NCI-H446 treated with DMSO at 0.1 percent for 48 hours (cell line): ENCODE measurements around the gene MYOM1.
A peak's percentile ranks its signal among the peaks of the same experiment; 100 is the strongest.
"Not testable (repeated sequence)": the region's sequence is repeated elsewhere in the genome, so short reads cannot be mapped to it uniquely, and the experiment has no call there.

ENCODE experiments used
- DNase-seq: peaks from one replicate; lab custom pipeline; 2025; lab: John Stamatoyannopoulos, UW

Gene MYOM1

DNA sequence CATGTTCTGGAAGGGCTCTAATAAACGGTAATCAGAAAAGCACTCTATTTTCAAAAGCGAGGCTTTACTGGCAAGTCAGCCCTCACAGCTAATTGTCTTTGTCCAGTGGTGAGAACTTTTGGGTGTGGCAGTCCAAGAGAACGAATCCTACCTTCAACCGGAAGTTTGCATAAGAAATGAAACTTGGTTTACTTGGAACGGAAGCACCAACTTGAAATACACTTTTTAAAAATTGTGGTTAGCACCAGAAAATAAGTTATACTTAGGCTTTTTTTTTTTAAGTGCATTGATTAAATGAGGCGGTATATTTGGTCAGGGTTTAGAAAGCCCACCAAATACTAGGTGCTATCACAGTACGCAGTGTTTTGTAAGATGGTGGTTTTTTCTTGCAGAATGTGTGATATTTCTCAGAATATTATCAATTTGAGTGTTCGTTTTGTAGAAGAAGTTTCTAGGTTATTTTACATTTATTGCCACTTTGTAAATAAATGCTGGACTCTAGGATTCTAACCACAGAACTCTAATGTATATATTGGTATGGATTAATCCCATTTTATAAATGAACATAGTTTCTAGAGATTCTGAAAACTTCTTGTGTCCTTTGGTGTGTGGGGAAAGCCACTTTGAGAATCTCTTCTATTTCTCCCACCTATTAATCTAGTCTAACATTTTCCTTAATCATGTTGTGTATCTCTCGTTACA is 29.0 kb upstream of the MYOM1 start:
- DNase-seq: no peak

GRCh38 chr18:3248062-3248657 is 28.4 kb upstream of the MYOM1 start:
- no peak for DNase-seq

DNA sequence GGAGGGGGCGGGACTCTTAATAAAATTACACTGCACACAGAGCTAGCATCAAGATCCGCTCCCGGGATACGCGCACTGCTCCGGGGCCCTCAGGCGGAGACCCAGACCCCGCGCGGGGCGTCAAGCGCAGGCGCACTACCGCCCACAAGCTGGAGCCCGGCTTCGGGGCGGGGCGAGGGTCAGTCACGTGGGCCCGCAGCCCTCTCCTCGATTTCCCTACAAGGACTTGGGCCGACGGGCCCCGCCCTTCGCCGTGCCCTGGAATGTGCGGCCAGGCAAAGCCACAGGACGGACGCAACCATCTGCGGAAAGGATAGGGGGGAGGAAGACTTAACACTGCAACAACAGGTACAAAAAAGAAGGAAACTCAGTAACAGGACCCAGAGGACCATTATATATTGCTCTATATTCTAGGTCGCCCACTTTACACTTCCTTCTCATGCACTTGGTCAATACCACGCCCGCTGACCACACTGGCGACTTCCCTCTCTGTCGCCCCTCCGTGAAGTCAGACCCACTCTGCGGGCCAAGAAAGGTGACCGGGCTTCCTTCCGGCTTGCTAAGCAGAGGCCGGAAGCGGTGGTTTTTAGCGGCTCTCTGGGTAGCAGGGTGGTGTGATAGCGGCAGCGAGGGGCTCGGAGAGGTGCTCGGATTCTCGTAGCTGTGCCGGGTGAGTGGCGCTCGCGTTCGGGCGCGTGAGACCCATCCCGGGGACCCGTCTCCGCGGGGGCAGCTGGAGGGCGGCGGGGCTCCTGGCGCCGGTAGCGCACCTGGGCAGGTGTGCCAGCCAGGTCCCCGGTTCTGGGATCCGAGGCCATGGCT is 27.7 kb upstream of the MYOM1 start, which contains the start of gene MYL12A:
TSS of gene MYL12A (plus strand) at position 562 of the 822 bp plus-strand sequence. CDS start 5,447 bp downstream, outside the sequence.
- peak; percentile 93 for DNase-seq

GRCh38 chr18:3246635-3247239 is 27.0 kb upstream of the MYOM1 start:
- DNase-seq: no peak

DNA sequence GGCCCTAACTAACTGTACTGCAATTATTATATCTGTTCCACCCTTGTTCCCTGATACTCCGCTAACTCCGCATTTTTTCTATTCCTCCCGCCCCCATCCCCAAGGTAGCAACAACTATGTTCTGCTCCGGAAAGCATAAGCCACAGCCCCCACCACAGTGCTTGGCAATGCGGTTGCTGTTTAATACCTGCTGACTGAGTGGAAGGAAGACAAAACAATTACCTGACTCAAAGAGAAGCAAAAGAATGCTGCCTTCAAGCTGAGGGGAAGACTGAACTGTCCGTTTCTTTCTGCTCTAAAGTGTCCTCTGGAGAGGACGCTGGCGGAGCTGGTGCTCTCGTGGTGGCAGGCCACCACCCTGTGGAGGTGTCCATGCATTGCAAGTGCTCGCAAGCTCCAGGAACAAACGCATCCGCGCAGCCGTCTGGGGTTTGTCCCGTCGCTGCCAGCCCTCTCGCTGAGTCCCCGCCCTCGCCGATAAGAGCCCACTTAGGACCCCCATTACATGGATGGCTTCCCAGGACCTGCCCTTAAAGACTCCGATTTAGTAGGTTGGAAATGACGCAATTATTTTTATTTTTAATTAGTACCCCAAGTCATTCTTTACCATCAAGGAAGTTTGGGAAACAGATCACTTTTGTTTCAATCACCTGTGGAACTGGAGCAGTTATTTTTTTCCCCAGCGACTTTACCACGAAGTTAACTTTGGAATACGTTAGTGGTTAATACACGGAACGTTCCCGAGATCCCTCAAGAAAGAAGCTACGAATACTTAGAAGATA is 26.3 kb upstream of the MYOM1 start:
- peak; percentile 55 for DNase-seq

DNA sequence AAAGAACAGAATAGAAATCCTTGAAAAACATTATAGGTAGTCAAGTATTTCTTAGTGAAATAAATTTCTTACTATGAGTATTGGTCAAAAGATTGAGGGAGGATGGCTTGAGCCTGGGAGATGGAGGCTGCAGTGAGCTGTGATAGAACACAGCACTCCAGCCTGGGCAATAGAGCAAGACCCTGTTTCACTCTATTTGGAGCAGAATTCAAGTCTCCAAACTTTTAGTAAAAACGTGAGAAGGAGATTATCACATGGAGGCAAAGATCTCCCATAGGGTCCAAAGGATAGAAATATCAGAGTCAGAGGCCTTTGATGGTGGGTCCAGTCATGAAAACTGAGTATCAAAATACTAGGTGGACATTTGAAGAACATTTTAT is 25.4 kb upstream of the MYOM1 start:
- no peak for DNase-seq

GRCh38 chr18:3238742-3239141 is 19.0 kb upstream of the MYOM1 start:
- DNase-seq: no peak

- no peak for DNase-seq
These were observed 16.7 kb upstream of the MYOM1 start for GRCh38 chr18:3236470-3236869.

- DNase-seq: no peak
These were observed 16.1 kb upstream of the MYOM1 start for GRCh38 chr18:3235846-3236245.

DNA sequence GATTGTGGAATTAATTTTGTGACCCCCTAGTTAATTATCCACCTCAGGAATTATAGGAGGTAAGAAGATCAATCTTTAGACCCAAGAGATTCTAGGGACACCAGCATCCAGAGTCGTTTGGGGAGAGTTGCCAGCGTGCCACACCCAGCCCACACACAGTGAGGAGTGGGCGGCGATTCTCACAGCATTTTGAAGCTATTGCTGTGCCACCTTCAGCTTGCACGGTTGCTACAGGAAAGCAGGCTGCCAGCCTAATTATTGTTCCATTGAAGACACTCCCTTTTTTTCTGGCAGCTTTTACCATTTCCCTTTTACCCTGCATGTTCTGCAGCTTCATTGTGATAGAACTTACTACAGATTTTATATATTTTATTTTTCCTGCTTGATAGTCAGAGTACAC is 14.7 kb upstream of the MYOM1 start:
- no peak for DNase-seq

GRCh38 chr18:3233433-3234168 is 13.8 kb upstream of the MYOM1 start:
- DNase-seq: no peak

DNA sequence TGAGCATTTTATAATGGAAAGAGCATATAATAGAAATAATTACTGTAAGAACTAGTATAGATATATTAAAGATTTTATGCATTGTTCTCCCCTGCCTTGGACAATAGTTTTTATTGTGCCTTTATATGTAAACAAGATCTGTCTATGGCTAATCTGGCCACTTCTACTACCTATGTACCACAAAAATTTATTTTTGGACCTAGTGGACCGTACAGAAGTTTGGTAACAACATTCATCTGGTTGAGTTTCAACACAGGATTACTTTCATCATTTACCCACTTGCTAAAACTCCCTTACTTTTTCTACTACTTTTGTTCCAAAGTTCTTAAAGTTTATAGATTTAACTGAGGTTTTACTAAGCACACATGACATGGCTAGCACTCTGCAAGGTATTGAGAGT is 13.2 kb upstream of the MYOM1 start:
- no peak for DNase-seq

DNA sequence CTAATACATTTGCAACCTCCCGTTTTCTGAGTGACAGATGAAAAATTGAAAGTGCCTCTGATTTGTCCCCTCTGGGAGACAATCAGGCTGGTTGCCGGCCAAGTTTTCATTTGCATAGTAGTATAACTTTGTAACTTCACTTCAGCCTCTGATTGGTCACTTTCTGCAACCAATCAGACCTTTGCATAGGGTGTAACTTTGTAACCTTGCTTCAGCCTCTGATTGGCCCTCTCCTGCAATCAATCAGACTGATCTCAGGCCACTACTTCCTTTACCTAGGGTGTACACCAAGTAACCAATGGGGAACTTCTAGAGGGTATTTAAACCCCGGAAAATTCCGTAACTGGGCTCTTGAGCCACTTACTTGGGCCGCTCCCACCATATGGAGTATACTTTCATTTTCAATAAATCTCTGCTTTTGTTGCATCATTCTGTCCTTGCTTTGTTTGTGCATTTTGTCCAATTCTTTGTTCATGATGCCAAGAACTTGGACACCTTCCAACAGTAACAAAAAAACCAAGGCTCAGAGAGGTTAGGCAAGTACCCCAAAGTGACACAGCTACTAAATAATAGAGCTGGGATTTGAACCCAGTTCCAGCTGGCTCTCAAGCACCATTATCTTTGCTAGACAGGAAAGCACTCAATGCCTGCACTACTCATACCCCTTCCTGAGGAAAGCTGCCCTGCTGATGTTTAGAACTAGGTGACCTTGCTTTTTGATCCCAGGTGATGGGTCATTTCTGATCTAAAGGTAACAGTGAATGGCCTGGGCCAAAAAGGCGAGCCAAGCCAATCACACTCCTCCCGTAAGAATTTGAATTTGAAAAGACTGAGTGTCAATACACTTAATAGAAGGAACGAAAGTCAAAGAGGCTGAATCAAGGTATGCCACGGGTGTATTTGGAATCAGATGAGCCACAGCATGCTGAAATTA is 10.9 kb upstream of the MYOM1 start:
- no peak for DNase-seq

GRCh38 chr18:3226048-3226447 is 6.3 kb upstream of the MYOM1 start:
- no peak for DNase-seq

- DNase-seq: no peak
These were observed 5.8 kb upstream of the MYOM1 start for GRCh38 chr18:3225588-3225987.

DNA sequence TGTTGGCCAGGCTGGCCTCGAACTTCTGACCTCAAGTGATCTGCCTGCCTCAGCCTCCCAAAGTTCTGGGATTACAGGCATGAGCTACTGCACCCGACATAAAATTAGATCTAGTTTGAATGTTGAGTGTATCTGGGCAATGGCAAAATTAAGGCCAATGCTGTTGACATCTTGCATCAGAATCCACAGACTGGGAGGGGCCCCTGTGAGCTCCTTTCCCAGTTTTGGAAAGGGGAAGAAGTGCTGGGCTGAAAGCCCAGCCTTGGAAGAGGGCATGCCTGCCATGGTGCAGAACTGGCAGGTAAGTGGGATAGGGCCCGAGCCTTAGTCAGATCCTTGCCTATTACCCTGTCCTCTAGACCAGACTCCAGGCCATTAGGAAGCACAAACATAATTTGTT is 4.5 kb upstream of the MYOM1 start:
- DNase-seq: no peak

GRCh38 chr18:3223356-3223755 is 3.6 kb upstream of the MYOM1 start:
- no peak for DNase-seq

DNA sequence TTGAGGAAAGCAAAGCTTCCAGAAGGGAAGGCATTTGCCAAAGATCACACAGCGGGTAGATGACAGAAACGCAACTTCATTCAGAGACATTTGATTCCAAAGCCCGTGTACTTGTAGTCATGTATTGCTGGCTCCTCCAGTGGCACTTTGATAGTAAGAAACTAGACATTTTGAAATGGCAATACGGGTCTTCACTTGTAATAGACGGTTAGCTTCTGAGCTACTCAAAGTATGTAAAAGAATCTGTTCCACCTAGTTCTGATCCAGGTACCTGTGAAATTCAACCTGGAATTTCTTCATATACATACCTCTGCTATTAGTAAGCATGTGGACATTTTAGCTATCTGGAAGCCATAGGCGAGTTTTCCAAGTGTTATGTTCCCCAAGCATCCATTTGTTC is 1.7 kb upstream of the MYOM1 start:
- no peak for DNase-seq

- not testable (repeated sequence) for DNase-seq
These were observed 1.1 kb upstream of the MYOM1 start for GRCh38 chr18:3220868-3221267.

- no peak for DNase-seq
These were observed 532 bp downstream of the MYOM1 start for GRCh38 chr18:3219241-3219630.
